Fibroblast of peridontal ligament (primary cell): ENCODE measurements around the gene PLEKHG4B.

Experiments used
- DNase-seq: peaks from one replicate; pipeline ENCODE4 v3.0.0-alpha.2; 2010; ENCODE audit errors: extremely low read depth

PLEKHG4B gene

DNA sequence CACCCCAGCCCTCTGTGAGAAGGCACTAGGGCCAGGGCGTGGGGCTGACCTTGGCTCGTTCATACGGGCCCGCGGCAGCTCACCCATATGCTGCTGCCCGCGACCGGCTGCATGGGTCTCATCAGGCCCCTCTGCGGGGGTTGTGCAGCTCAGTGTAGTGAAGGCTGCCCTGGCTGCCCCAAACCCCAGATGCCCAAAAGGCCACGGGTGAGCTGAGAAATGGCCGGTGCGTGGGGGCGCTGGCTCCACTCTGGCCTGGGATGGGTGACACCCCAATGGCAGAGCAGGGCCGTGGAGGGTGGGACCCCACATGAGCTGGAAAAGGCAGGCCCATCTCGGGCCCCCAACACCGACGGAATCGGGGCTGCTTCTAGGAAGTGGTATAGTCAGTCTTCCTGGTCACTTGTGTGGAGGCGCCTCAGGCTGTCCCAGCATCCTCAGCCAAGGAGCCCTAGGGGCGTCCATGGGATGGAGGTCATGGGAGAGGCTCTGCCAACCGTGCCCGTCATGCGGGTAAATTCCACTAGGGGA lies 79.9 kb downstream of the PLEKHG4B start:
- no peak for DNase-seq

DNA sequence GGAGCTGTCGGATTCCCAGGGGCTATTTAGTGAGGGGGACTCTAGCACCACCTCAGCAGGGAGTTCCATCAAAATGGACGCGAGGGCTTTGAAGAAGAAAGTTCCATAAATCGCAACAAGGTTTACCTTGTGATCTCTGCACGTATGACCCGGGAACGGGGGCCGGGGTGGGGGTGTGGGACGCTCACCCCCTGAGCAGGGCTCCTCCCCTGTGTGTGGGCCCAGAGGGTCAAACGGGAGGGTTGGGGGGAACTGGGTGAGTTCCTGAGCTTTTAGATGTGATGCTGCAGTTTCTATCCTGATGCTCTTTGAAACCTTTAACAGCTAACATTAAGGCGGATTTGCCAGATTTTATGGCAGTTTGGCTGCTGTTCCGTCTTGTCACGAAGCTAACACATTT lies 80.5 kb downstream of the PLEKHG4B start:
- DNase-seq: no peak

DNA sequence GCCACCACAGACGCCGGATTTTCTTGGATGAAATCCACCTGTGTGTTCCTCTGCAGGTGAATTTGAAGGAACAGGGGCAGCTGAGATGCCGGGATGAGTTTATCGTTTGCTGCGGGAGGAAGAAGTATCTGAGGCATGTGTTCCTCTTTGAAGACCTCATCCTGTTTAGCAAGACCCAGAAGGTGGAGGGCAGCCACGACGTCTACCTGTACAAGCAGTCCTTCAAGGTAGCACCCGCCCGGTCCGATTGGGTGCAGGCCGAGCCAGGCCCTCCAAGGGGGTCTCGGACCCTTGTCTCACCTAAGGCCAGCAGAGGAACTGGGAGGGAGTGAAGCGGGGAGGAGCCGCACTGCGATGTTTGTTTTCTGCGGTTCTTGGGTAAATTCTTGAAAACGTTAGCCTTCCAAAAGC lies 80.9 kb downstream of the PLEKHG4B start:
- DNase-seq: no peak

DNA sequence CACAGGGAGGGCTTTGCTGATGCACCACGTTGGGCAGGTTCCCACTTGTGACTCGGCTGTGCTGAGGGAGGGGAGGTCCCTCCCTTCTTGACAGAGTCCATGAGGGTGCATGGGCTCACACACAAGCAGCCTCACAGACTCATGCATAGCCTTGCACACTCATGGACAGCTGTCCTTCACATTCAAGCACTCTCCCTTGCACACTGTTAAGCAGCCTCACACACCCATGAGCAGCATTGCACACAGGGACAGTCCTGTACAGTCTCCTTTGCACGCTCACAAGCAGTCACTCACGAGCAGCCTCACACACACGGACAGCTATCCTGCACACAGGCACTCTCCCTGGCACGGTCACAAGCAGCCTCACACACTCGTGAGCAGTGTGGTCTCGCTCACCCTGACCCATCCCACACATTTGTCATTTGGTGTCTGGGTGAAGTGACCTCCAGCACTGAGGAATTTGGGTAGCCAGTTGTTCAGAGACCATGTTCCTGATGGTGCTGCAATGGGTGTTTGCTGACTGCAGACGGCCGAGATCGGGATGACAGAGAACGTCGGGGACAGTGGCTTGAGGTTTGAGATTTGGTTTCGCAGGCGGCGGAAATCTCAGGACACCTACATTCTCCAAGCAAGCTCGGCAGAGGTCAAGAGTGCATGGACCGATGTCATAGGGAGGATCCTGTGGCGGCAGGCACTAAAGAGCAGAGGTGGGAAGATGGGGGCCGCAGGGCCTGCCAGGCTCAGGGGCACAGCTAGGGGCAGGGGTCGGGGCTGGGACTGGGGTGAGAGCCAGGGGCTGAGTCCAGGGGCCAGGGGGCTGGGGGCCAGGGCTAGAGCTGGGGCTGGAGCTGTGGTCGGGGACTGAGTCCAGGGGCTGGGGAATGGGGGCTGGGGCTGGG lies 81.7 kb downstream of the PLEKHG4B start:
- DNase-seq: no peak

DNA sequence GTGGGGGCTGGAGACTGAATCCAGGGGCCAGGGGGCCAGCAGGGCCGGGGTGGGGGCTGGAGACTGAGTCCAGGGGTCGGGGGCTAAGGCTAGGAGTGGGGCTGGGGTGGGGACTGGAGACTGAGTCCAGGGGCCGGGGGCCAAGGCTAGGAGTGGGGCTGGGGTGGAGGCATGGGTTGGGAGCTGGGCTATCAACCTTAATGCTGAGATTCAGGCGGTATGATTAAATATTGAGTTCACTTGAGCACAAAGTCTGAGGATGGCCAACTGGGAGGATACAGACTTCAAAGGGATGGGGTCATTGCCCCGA lies 82.3 kb downstream of the PLEKHG4B start:
- DNase-seq: no peak

DNA sequence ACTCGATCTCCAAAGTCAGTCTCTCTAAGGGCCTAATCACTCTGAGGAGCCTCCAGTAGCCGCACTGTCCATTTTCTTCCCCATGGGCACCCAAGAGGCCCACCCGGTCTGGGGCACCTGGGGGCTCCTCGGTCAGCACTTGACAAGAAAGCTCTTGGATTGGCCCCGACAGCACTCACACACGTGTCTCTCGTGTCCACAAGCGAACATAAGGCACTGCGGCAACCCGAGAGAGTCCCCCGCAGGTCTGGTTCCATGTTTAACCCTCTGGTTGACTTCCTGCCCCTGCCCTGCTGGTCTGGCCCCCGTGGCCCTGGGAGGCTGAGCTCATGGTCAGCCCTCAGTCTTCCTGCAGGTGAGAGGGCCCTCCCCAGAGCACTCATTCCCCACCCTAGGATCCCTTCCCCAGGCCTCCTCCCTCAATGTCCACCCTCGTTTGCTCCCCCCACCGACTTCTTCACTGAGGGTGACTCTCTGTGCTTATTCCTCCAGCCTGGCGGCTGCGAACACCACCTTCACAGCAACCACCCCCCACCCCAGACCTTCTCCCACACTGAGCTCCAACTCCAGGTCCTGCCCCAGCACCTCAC lies 83.0 kb downstream of the PLEKHG4B start:
- no peak for DNase-seq

DNA sequence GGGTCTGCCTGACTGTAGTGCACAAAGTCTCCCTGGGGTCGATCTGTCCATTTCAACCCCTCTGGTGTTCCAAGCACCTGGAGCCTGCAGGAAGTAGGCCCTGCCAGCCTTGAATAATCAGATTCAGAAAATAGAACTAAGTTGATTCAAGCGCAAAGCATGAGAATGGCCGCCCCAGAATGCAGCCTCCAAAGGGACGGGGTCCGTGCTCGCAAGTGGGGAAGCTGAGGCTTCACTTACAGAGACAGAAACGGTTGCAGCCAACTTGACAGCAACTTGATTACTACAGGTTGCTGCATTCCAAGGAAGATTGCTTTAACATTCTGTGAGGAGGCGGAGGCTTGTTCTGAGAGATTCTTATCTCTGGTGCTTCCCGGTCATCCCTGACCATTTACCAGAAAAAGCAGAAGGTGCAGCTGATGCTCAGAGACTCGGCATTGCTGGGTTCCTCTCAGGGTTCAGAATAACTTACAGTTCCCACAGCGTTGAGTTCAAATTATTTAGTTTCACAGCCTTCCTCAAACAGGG lies 84.4 kb downstream of the PLEKHG4B start:
- DNase-seq: no peak

DNA sequence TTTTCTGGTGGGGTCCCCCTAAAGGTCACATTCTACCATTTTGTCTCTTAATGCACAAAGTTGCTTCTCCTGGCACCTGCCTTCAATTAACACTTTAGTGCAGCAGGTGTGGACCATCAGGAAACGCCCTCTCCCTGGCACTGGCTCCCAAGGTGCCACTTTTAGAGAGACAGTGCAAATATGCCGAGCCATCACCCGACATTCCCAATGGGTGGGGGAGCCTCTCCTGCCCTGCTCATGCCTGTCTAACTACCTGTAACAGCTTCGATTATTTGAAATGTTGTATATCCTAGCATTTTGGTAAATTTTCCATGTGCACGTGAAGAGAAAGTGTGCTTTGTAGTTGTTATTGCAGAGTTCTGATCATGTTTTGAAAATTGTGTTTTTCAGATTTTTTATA lies 86.1 kb downstream of the PLEKHG4B start:
- DNase-seq: no peak

DNA sequence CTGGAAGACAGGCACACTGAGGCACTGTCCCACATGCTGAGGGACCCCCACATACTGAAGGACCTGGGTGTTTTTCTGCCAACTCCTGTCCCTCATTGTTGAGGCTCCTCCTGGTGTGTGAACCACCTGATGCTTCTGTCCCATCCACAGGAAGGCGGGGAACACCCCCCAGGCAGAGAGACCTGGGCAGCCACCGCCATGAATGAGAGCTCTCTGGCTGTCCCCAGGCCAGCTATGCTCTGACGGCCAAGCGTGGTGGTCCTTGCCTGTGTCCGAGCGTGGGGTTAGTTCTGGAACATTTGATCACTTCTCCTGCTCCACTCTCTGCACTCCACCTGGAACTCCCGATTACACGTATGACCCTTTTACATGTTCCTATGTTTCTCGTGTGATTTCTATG lies 87.4 kb downstream of the PLEKHG4B start:
- DNase-seq: no peak

DNA sequence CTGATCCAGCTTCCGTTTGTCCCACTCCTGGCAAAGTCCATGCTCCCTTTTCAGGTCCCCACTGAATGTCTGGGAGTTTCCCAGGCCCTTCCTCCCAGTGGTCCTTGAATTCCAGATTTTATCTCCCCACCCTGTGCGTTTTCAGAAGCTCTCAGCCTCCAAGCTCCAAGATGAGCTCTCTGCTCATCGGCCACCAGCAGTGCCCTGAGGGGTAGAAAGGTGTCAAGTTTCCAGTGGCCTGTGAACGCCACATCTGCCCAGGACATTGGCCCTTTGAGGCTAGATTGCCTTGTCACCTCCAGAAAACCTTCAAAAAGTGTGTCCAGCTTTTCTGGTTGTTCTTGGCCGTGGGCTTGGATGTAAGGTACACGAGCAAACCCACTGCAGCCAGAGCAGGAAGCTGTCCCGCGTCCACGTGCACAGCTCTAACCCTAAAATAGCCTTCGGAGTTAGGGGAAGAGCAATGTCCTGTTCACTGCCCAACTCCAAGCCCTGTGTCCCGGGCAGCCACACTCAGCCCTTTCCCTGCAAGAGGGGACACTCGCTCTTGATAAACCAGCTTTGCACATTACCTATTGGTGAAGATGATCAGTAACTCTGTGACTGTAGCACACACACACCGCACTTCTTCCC lies 88.4 kb downstream of the PLEKHG4B start:
- DNase-seq: no peak

DNA sequence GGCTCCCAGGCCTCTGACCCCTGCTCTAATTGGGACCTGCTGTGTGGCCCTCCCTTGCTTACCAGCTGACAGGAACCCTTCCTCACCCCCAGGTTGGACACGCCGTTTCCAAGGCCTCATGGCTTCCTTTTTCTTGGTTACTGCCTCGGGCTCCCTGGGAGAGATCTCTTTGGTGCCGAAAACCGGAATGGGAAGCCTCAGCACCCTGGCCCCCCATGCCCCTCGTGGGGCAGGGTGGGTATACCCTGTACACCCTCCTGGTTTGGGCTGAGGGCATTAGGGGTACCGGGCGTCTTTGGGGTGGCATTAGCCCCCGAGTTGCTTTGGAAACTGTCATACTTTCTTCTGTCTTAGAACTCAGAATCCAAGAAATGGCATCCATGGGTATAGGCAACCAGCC lies 89.2 kb downstream of the PLEKHG4B start:
- DNase-seq: no peak

DNA sequence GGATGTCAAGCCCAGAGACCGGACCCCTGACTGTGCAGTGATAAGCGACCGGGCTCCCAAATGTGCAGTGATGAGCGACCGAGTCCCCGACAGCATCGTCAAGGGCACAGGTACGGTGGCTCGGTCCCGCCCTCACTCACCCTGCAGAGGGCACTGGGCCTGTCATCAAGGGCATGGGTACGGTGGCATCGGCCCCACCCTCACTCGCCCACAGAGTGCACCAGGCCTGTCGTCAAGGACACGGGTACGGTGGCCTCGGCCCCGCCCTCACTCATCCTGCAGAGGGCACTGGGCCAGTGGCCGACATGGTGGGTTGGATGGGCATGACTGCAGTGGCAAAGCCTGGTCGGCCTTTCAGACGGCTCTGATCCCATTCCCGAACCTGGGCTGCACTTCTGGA lies 89.6 kb downstream of the PLEKHG4B start:
- no peak for DNase-seq

DNA sequence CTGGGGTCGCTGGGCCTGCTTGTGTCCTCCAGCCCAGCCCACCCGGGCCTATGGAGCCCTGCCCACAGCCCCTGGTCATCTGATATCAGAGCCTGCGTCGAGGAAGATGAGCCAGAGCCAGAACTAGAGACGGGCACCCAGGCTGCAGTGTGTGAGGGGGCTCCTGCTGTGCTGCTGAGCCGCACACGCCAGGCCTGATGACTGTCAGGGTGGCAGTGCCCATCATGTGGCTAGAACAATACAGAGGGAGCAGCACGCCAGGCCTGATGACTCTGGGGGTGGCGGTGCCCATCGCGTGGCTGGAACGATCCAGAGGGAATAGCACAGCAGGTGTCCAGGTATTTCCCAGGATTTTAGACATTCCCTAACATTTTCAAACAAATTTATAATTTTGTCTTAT lies 90.2 kb downstream of the PLEKHG4B start:
- DNase-seq: no peak

DNA sequence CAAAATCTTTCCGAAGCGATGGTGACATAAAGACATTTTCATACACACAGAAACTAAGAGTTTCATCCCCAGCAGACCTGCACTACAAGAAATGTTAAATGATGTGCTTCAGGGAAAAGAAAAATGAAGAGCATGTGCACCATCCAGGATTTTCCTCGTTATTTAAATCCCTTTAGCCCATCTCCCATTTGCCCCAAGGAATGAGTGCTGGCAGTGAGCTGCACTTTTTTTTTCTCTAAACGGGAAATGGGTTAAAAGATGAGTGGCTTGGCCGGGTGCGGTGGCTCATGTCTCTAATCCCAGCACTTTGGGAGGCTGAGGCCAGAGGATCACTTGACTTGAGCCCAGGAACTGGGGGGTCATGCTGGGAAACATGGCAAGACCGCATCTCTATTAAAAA lies 92.5 kb downstream of the PLEKHG4B start:
- peak; percentile 24 for DNase-seq

DNA sequence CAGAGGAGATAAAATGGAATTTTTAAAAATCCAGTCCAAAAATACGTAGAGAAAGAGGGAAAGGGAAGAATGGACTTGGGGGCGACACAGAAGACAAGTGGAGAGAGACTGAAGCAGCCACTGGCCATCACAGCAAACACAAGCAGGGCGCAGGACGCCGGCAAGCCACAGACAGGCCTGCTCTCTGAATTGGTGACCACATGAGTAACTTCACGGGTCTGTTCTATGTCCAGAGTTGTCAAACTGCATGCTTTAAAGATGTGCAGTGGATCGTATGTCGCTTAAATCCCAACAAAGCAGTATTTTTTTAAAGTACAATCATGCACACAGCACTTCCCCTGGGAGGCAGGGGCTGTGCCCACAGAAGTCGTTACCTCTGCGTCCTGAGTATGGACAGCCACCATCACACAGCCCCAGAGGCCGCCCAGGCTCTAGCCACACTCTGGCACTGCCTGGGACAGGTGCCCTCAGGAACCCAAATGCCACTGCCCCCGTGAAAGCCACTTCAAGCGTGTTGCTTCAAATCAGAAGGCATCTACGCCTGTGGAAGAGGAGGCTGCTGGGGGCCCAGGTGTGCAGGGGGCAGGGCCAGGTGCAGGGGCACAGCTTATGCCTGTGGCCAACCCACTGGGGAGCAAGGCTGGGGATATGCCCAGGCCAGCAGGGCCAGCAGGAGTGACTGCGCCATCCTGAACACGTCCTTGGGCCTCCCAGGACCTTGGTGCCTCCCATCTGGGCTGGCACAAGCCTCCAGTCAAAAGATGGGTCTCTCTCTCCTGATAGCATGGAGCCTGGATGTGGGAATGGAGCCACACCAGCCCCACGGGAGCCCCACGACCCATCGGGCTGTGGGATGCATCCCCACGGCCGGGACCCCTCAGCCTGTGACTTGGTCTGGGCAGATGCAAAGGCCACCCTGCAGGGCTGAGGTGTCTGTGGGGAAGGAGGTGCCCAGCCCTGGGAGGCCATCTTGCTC lies 93.4 kb downstream of the PLEKHG4B start:
- DNase-seq: no peak

DNA sequence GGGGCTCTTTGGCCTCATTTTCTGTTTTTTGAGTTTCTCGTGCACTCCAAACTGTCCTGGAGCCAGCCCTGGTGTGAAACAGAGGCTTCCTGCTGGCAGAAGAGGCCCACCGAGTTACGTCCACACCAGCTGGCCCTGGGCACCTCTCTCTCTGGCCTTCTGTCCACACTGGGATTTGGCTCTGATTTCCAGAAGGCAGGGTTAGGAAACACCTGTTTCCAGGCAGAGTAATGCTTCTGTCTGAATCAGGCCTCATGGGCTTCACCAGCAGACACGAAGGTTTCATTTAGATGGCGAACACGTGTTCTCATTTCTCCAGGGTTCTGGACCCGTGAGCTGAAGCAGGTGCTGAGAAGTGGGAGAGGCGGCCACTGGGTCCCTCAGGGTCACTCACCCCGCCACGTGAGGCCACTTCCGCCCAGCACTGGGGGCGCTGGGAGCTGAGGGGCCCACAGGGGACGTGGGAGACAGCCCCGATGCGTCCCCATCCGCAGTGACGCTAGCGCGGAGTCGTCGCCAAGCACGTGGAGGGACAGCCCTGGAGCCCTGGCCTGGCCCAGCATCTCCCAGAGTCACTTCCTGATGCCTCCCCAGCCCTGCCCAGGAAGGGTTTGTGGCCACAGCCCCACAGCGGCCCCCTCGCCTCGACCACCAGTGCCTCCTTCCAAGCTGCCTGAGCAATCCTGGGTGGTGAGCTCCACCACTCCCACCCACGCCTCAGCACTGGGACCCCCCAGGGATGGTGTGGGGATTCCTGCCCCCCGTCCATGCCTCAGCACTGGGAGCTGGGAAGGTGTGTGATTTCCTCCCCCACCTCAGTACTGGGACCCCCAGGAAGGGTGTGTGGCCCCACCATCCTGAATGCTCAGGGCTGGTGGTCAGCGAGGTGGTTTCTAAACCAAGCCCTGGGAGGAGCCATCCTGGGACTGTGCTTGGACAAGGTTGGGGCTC lies 94.4 kb downstream of the PLEKHG4B start:
- no peak for DNase-seq

DNA sequence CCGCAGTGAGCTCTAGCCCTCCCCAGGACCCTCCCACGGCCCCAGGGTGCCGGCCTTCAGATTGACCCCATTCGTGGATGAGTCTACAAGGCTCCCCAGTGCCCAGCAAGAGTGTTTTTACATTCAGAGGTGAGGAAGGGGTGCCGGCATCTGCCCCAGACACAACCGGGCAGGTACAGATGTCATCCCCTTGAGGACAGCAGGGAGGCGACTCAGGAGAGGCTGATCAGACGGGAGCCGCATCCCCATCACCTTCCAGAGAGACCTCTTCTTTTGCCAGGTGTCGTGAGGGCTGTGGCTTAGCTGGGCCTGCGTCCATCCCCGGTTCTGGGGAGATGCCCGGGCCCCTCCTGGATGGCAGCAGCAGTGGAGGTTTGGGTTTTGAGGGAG lies 95.1 kb downstream of the PLEKHG4B start:
- DNase-seq: no peak

DNA sequence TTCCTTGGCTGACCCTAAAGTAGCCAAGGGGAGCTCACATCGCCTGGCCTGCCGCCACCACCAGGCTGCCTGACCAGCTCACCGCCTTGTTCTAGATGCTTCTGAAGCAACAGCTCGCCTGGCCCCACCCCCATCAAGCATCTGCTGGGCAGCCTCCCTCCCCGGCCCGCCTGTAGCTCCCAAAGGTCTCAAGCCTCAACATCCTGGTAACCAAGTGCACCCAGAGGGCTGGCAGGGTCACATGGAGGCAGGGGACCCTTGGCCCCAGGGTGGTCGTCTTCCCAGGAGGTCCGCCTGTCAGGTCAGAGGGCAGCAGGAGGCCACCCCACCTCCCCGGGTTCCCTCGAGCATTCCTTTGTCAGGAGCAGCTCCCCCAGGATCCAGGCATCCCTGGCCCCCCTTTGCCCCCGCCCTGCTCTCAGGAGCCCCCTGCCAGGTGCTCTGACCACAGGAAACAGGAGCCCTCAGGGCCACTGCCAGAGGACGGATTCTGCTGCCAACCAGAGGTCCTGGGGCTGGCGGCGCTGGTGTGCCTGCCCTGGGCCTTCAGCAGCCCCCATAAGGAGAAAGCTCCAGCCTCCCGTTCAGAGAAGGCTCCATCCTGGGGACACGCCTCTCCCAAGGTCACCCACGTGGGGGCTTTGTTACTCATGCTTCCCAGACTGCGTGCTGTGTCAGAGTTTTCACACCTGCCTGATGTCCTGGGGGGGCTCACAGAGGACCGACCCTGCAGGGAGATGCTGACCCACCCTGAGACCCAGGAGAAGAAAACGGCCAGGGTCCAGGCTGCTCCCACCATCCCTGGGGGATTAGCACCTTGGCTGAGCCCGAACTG lies 95.9 kb downstream of the PLEKHG4B start:
- DNase-seq: no peak
